Forelimb muscle (tissue), 1 donor: ENCODE data around the gene SH3GL3. TPM values are rescaled to one million over a fixed set of nuclear protein-coding genes. Genes with fewer than 3 reads are reported as not detected.

Source experiments
- DNase-seq: peaks from one replicate; pipeline ENCODE4 v3.0.0-alpha.2; 2013; ENCODE audit warnings: low read depth
- polyA plus RNA-seq: library from polyadenylated mRNA; unstranded; fragments of 120-200 nt; gene quantifications from one replicate; pipeline ENCODE4 v1.2.1, GENCODE V29; 2013; ENCODE audit not compliant: insufficient read length

The SH3GL3 gene
- polyA plus RNA-seq, 1 donor, result 6.5 TPM

GRCh38 chr15:83610901-83611685, 164.0 kb downstream of the SH3GL3 start:
- no peak for DNase-seq

GRCh38 chr15:83612226-83612625, 165.1 kb downstream of the SH3GL3 start:
- DNase-seq, result no peak

GRCh38 chr15:83612898-83613635, 165.9 kb downstream of the SH3GL3 start:
- DNase-seq, result no peak

GRCh38 chr15:83613714-83614113, 166.6 kb downstream of the SH3GL3 start:
- DNase-seq, result no peak

- no peak for DNase-seq
These were observed 169.7 kb downstream of the SH3GL3 start for GRCh38 chr15:83616840-83617239.

GRCh38 chr15:83626171-83626802, 179.1 kb downstream of the SH3GL3 start:
- no peak for DNase-seq

- DNase-seq, result no peak
These were observed 184.4 kb downstream of the SH3GL3 start for GRCh38 chr15:83631534-83631933.

- no peak for DNase-seq
These were observed 196.1 kb downstream of the SH3GL3 start for GRCh38 chr15:83643201-83643600.

GRCh38 chr15:83644439-83644838, 197.3 kb downstream of the SH3GL3 start:
- DNase-seq, result no peak

- DNase-seq, result no peak
These were observed 203.7 kb downstream of the SH3GL3 start for GRCh38 chr15:83650831-83651230.

GRCh38 chr15:83651541-83651940, 204.4 kb downstream of the SH3GL3 start:
- no peak for DNase-seq

GRCh38 chr15:83652626-83653204, 205.6 kb downstream of the SH3GL3 start:
- no peak for DNase-seq

GRCh38 chr15:83653288-83653638, 206.1 kb downstream of the SH3GL3 start:
- DNase-seq, result no peak

GRCh38 chr15:83653639-83654378, 206.7 kb downstream of the SH3GL3 start, which contains the start of gene ADAMTSL3:
Gene ADAMTSL3 (plus strand): TSS chr15:83654123. CDS start chr15:83655762, 1,639 bp downstream.
- no peak for DNase-seq

- DNase-seq, result no peak
These were observed 207.5 kb downstream of the SH3GL3 start for GRCh38 chr15:83654379-83655236.

GRCh38 chr15:83655237-83655616, 208.1 kb downstream of the SH3GL3 start:
- DNase-seq, result no peak

- no peak for DNase-seq
These were observed 209.1 kb downstream of the SH3GL3 start for GRCh38 chr15:83656192-83656591.

- no peak for DNase-seq
These were observed 209.9 kb downstream of the SH3GL3 start for GRCh38 chr15:83656943-83657528.

GRCh38 chr15:83657549-83657948, 210.4 kb downstream of the SH3GL3 start:
- DNase-seq, result no peak
